Measurements from ENCODE around the gene CABYR.
A peak's percentile ranks its signal among the peaks of the same experiment; 100 is the strongest.

CABYR gene

GRCh38 chr18:24138789-24139616, at the start of gene CABYR:
Gene CABYR (plus strand): TSS chr18:24139062. CDS start chr18:24143115, 4,053 bp downstream.
- no peak for DNase-seq

GRCh38 chr18:24089076-24089475, 49.8 kb upstream of the CABYR start:
- no peak for DNase-seq

DNA sequence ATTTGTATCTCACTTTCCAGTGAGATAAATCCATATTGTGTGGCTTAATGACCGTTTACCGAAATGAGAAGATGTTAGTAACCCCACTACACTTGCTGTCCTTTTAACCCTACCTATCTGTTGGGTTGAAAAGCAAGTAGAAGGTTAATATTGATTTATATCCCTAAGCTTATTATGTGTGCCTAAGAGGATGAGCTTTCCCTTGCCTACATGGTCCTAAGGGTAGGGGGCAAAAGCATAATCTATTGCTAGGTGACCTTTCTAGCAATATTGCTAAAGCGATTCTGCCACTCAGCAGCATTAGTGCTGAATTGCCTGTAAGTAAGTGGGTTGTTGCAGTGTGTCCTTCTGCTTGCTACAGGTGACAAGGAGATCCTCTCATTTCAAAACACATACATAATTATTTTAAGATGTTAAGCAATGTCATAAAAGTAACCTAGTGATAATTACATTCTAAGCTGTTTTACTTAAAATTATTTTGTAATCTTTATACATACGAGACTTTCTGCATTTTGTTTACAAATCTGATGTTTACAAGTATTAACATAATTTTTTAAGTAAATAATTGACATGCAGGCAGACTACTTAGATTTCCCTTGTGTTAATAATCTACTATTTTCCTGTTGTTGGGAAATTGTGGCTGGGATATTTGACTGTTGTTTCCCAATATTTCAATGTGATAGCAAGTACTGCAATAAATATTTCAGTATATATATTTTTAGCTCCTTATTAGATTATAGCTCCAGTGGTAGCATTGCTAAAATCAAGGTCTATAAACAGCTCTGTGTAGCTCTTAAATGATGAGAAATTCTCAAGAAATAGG, 49.1 kb upstream of the CABYR start:
- no peak for DNase-seq

DNA sequence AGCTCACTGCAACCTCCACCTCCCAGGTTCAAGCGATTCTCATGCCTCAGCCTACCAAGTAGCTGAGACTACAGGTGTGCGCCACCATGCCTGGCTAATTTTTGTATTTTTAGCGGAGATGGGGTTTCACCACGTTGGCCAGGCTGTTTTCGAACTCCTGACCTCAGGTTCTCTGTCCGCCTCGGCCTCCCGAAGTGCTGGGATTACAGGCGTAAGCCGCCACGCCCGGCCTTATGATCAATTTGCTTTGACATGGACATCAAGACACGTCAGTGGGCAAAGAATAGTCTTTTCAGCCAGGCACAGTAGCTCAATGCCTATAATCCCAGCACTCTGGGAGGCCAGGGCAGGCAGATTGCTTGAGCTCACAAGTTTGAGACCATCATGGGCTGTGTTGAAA, 48.0 kb upstream of the CABYR start:
- DNase-seq: no peak

DNA sequence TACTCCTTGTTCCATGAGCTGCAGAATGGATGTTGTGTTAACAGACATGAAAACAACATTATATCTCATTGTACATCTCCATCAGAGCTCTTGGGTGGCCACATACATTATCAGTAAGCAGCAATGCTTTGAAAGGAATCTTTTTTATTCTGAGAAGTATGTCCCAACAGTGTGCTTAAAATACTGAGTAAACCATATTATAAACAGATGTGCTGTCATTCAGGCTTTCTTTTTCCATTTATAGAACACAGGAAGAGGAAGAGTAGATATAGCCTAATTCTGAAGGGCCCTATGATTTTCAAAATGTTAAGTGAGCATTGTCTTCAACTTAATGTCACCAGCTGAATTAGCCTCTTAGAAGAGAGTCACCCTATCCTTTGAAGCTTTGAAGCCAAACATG, 44.3 kb upstream of the CABYR start:
- no peak for DNase-seq

- DNase-seq: no peak
Measured at GRCh38 chr18:24095976-24096375, 42.9 kb upstream of the CABYR start.

DNA sequence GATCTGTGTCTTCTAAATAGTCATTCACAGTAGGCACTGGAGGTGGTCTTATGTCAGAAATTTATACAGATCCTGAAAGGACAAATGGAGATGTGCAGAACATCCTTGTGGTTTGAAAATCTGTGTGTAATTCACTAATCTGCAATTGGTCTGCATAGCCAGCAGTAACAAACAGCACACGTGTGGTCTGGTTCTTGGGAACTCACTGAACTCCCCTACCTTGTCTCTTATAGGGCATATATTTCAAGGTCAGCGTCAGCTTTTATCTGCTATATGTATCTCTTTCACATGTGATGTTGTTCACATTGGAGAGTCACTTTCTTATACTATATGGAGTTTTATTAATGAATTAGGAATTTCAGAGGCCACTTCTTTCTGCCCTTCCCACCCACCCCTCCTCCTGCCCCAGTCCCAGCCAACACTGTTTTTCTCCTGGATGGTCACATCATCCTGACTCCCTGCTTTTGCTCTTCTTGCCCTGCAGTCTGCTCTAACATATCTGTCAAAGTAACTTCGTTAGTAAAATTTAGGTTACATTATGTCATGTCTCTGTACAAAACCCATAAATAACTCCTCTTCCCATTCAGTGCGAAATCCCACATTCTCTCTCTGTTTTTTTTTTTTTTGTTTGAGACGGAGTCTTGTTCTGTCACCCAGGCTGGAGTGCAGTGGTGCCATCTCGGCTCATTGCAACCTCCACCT, 35.4 kb upstream of the CABYR start:
- DNase-seq: no peak

DNA sequence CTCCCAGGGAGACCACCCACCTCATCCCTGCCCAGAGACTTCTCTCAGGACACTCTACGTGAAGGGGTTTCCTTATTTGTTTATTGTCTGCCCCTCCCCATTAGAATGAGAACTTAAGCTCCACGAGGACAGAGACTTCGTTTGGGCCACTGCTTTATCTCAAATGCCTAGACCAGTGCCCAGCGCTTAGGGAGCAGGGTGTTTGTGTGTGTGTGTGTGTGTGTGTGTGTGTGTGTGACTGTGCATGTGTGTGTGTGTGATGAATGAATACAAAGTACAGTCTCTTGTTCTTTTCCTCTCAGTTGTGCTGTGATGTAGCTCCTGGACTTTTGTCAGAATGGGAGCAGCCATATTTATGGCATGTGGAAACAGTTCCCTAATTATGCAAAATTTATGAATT, 34.4 kb upstream of the CABYR start:
- DNase-seq: no peak

- no peak for DNase-seq
Measured at GRCh38 chr18:24108641-24109040, 30.2 kb upstream of the CABYR start.

DNA sequence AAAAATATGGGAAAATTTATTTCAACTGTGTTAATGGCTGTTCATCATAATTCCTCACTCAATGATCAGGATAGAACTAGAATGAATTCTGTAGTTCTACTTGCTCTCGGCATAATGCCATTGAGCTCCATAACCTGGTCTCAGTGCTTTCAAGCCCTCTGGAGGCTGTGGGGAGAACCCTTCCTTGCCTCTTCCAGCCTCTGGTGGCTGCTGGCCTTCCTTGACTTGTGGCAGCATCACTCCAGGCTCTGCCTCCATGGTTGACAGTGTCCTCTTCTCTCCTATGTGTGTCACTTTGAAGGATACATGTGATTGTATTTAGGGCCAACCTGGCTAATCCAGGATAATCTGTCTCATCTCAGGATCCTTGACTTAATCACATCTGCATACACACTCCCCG, 26.9 kb upstream of the CABYR start:
- no peak for DNase-seq

GRCh38 chr18:24112464-24112863, 26.4 kb upstream of the CABYR start:
- DNase-seq: no peak

DNA sequence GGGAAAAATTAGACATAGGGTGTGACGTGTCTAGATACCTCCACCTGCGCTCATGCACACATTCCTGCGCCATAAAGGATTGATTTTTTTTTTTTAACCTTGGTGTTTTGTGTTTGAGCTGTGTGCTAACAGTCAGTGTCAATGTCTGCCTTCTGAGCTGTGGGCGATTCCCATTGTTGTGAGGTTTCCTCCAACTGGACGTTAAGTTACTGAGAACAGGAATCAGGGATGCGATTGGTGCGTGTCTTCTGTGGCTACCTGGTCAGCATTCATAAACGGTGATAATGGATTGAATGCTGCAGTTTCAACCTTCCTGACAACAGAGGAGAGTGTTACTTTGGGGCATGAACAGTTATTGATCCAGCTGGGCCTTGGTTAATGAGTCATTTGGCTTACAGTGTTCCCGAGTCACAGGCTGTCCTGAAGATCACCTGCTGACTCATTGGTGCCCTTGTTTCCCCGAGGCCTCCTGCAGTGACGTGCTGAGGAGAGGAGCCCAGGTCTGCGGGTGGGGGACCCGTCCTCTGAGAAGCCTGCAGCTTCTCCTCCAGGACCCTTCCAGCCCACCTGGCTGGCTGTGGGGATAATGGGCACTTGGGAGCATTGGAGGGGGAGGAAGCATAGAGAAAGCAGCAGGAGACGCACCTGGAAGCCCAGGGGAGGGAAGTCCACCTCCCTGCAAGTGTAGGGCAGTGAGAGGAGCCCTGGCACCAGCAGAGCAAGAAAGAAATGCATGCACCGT, 25.8 kb upstream of the CABYR start:
- DNase-seq: no peak

DNA sequence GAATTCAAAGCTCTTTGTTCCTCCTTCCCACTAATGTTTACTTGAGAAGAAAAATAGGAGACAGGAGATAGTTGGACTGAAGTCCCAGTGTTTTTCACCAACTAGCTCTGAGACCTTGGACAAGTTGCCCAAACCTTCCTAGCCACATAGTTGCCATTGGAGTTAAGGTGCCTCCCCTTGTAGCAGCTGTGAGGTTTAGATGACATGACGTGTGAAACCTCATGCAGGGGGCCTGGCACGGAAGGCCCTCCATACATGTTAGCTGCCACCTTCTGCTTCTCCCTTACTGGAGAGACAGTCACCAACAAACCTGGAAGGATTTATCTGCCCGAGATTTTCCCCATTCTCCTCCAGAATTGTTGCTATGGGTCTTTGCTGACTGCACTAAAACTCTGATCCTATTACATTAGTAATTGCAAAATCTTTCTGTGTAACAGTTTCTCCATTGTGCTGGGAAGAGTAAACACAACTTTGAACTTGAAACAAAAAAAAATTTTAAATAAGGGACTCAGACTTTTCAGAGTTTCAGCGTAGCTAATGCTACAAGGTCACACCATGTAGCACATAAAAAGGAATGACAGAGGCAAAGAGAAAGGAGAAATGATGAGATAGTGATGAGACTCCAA, 23.8 kb upstream of the CABYR start:
- DNase-seq: no peak

- DNase-seq: no peak
Measured at GRCh38 chr18:24115628-24116027, 23.2 kb upstream of the CABYR start.

DNA sequence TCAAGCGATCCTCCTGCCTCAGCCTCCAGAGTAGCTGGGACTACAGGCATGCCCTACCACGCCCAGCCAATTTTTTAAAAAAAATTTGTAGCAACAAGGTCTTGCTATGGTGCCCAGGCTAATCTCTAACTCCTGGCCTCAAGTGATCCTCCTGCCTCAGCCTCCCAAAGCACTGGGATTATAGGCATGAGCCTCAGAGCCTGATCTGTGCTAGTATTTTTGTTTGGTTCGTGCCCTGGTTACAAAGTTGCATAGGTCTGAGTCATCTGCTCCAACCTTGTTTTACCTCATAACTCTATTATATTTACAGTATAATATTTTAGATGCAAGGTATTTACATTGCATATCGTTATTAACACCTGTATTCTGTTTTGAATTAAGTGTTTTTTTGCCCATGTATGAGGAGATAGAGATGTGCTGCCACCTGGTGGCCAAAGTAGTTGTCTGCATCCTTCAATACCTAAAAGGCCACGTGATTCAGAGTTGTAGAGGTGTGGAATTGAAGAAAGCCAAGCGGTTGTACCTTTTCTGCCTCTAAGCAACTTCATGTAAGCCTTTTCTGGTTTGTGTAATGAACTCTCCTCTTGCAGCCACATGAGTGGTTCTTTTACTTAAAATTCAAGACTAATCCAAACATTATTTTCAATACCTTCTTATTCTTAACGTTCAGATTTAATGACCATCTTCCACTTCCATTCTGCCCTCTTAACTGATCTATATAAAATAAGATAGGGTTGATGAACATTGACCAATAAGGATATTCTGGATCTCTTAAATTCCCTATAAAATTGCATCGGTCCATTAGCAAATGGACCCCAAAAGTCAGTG, 19.9 kb upstream of the CABYR start:
- DNase-seq: peak; percentile 24

- no peak for DNase-seq
Measured at GRCh38 chr18:24120676-24121075, 18.2 kb upstream of the CABYR start.

GRCh38 chr18:24121625-24122024, 17.2 kb upstream of the CABYR start:
- DNase-seq: no peak

- no peak for DNase-seq
Measured at GRCh38 chr18:24126155-24126961, 12.5 kb upstream of the CABYR start.

DNA sequence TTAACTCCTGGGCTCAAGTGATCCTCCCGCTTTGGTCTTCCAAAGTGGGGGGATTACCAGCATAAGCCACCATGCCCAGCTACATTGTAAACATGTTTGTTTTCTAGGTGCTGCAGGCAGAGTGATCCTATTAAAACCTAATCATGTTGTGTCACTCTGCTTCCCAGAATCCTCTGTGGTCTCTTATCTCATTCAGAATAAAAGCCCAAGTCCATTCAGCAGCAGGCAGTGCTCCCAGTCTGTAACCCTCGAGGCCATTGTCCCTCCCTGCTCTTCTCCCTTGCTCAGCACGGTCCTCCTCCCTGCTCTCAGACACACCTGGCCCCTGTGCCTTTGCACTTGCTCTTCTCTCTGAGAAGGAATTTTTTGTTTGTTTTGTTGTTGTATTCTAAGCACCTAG, 11.1 kb upstream of the CABYR start:
- DNase-seq: no peak

GRCh38 chr18:24128700-24129099, 10.2 kb upstream of the CABYR start:
- no peak for DNase-seq

- no peak for DNase-seq
Measured at GRCh38 chr18:24130494-24130893, 8.4 kb upstream of the CABYR start.
